Hippocampal formation (tissue), 2 donors: Measurements from ENCODE around the gene LRRC37A3.
"Not testable (repeated sequence)": the region's sequence is repeated elsewhere in the genome, so short reads cannot be mapped to it uniquely, and the experiment has no call there.

ENCODE experiments used
- DNase-seq, 2 donors: peaks; one replicate each; lab custom pipeline; 2025; lab: John Stamatoyannopoulos, UW

The LRRC37A3 gene

GRCh38 chr17:64919289-64920025 is at the start of gene LRRC37A3:
Gene LRRC37A3, minus strand, starts transcription at chr17:64919478. Its CDS starts 22,221 bp downstream, at chr17:64897257.
- DNase-seq, result peak; percentile 96 to 98

- peak in 1 of 2 donors; percentile 47 for DNase-seq
Measured at GRCh38 chr17:64965873-64966287, 46.6 kb upstream of the LRRC37A3 start.

- not testable (repeated sequence) for DNase-seq
Measured at GRCh38 chr17:64965256-64965872, 46.1 kb upstream of the LRRC37A3 start.

- DNase-seq, result no peak
Measured at GRCh38 chr17:64964796-64965195, 45.5 kb upstream of the LRRC37A3 start.

- not testable (repeated sequence) for DNase-seq
Measured at GRCh38 chr17:64963814-64964213, 44.5 kb upstream of the LRRC37A3 start.

- DNase-seq, result peak; percentile 32 to 74
Measured at GRCh38 chr17:64961563-64962378, 42.5 kb upstream of the LRRC37A3 start.

- DNase-seq, result no peak
Measured at GRCh38 chr17:64951877-64952276, 32.6 kb upstream of the LRRC37A3 start.

GRCh38 chr17:64950871-64951270 is 31.6 kb upstream of the LRRC37A3 start:
- DNase-seq, result no peak

- no peak for DNase-seq
Measured at GRCh38 chr17:64947152-64947551, 27.9 kb upstream of the LRRC37A3 start.

GRCh38 chr17:64941761-64942160 is 22.5 kb upstream of the LRRC37A3 start:
- DNase-seq, result no peak

GRCh38 chr17:64941045-64941444 is 21.8 kb upstream of the LRRC37A3 start:
- no peak for DNase-seq

- no peak for DNase-seq
Measured at GRCh38 chr17:64940055-64940454, 20.8 kb upstream of the LRRC37A3 start.

- DNase-seq, result peak in 1 of 2 donors; percentile 38
Measured at GRCh38 chr17:64938925-64939474, 19.7 kb upstream of the LRRC37A3 start.

- no peak for DNase-seq
Measured at GRCh38 chr17:64938290-64938689, 19.0 kb upstream of the LRRC37A3 start.

- no peak for DNase-seq
Measured at GRCh38 chr17:64936117-64936516, 16.8 kb upstream of the LRRC37A3 start.

GRCh38 chr17:64934284-64934778 is 15.1 kb upstream of the LRRC37A3 start:
- DNase-seq, result not testable (repeated sequence)

GRCh38 chr17:64932850-64933249 is 13.6 kb upstream of the LRRC37A3 start:
- not testable (repeated sequence) for DNase-seq

- not testable (repeated sequence) for DNase-seq
Measured at GRCh38 chr17:64930374-64930773, 11.1 kb upstream of the LRRC37A3 start.

- not testable (repeated sequence) for DNase-seq
Measured at GRCh38 chr17:64929419-64930209, 10.3 kb upstream of the LRRC37A3 start.

GRCh38 chr17:64928701-64929100 is 9.4 kb upstream of the LRRC37A3 start:
- DNase-seq, result not testable (repeated sequence)

GRCh38 chr17:64927444-64927843 is 8.2 kb upstream of the LRRC37A3 start:
- not testable (repeated sequence) for DNase-seq
